Common myeloid progenitor, CD34-positive (primary cell): ENCODE measurements around the gene LZTFL1.

Source experiments
- CTCF ChIA-PET: fragments of 350-600 bp; sonication (Branson Sonifier 250); formaldehyde crosslinking; loops from one replicate; lab custom pipeline; 2021; ENCODE audit warnings: antibody characterized with exemption; lab: Charles Lee
- POLR2A ChIA-PET: fragments of 350-600 bp; sonication (Branson Sonifier 250); formaldehyde crosslinking; loops from one replicate; lab custom pipeline; 2021; ENCODE audit warnings: antibody characterized with exemption; lab: Charles Lee
- DNase-seq, 3 donors: peaks; one replicate each; pipeline versions ENCODE4 v3.0.0 to v3.0.0-alpha.2; 2013
- H3K27ac ChIP-seq, 2 experiments: 1 replicate in 1 of 2; 2 replicates in 1 of 2; pipeline ENCODE4 v1.7.0; 2013; ENCODE audit warnings: inconsistent platforms in 2 of 2, low read length in 2 of 2, mild to moderate bottlenecking in 2 of 2, low read depth in 1 of 2, moderate library complexity in 1 of 2; ENCODE audit not compliant: severe bottlenecking in 2 of 2, insufficient read depth in 1 of 2, poor library complexity in 1 of 2
- H3K27me3 ChIP-seq, 5 experiments: replicated peaks in 2 of 5; 1 replicate in 3 of 5; 2 replicates in 2 of 5; pipeline versions ENCODE4 v1.6.1 to v1.7.0; 2013; ENCODE audit warnings: low read length in 4 of 5, mild to moderate bottlenecking in 2 of 5, moderate library complexity in 2 of 5, inconsistent platforms in 1 of 5; ENCODE audit not compliant: insufficient read depth in 5 of 5, control insufficient read depth in 4 of 5
- H3K36me3 ChIP-seq, 4 experiments: 1 replicate in 2 of 4; 2 replicates in 2 of 4; pipeline versions ENCODE4 v1.6.1 to v1.7.0; 2013; ENCODE audit warnings: low read length in 3 of 4, control low read depth in 1 of 4, mild to moderate bottlenecking in 1 of 4; ENCODE audit not compliant: control insufficient read depth in 4 of 4, insufficient read depth in 4 of 4
- H3K4me1 ChIP-seq, 4 experiments: 1 replicate in 3 of 4; 2 replicates in 1 of 4; pipeline versions ENCODE4 v1.6.1 to v1.7.1; 2013; ENCODE audit warnings: low read length in 3 of 4, mild to moderate bottlenecking in 3 of 4, control low read depth in 1 of 4, inconsistent platforms in 1 of 4, moderate library complexity in 1 of 4; ENCODE audit not compliant: control insufficient read depth in 4 of 4, insufficient read depth in 4 of 4; ENCODE audit errors: control extremely low read depth in 1 of 4
- H3K4me3 ChIP-seq, 7 experiments: 1 replicate in 4 of 7; 2 replicates in 3 of 7; pipeline versions ENCODE4 v1.5.1 to v1.7.0; 2013; ENCODE audit warnings: mild to moderate bottlenecking in 7 of 7, low read length in 6 of 7, moderate library complexity in 6 of 7, inconsistent platforms in 2 of 7, low read depth in 2 of 7, control low read depth in 1 of 7; ENCODE audit not compliant: insufficient read depth in 4 of 7, control insufficient read depth in 1 of 7; ENCODE audit errors: extremely low read depth in 1 of 7
- H3K9me3 ChIP-seq, 5 experiments: 1 replicate in 4 of 5; 2 replicates in 1 of 5; pipeline versions ENCODE4 v1.6.1 to v1.7.1; 2013; ENCODE audit warnings: low read length in 4 of 5, mild to moderate bottlenecking in 2 of 5, inconsistent platforms in 1 of 5, low read depth in 1 of 5, moderate library complexity in 1 of 5; ENCODE audit not compliant: control insufficient read depth in 4 of 5, insufficient read depth in 2 of 5; ENCODE audit errors: control extremely low read depth in 1 of 5
- WGBS: methylation state at CpG from one replicate; pipeline ENCODE4 v1.1.5; 2013; ENCODE audit not compliant: insufficient coverage; 5-methylcytosine and 5-hydroxymethylcytosine counted together

The LZTFL1 gene

DNA sequence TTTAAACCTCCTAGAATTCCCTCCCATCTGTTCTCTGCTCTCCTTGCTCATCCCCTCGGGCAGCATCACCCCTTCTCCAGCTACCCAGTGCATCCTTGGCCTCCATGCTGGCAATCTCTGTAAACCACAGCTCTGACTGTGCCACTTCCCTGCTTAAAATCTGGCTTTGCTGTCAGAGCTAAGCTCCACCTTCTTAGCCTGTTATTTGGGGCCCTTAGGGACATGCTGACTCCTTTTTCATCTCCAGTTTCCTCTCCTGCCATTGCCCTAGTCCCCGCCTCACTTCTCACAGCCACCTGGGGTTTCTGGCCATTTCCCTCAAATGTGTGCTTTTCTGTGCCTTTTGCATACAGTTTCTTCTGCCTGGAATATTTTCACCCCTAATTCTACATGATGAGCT, 51.3 kb downstream of the LZTFL1 start:
- WGBS: 100% methylated on average over 2 of the region's 2 CpGs
- CTCF ChIA-PET: interaction anchor here (1.0 kb wide), 1 partner anchor 10 kb away, joined by 3 read pairs; no protein-coding TSS in a partner anchor
- DNase-seq: no peak
- POLR2A ChIA-PET: interaction anchor here (0.7 kb wide), 1 partner anchor 84 kb away, joined by 4 read pairs; no protein-coding TSS in a partner anchor
- no peaks in the 10 kb centered on the region for H3K36me3 ChIP-seq
- peaks cover 0 to 2% (median 1%) of the 10 kb centered on the region in 4 experiments for H3K4me1 ChIP-seq
- peaks cover 2 to 17% (median 16%) of the 10 kb centered on the region in 5 experiments for H3K27me3 ChIP-seq
- H3K27ac ChIP-seq: no peak overlapping the region
- no peak overlapping the region for H3K4me3 ChIP-seq
- peaks cover 0 to 4% (median 2%) of the 10 kb centered on the region in 5 experiments for H3K9me3 ChIP-seq

DNA sequence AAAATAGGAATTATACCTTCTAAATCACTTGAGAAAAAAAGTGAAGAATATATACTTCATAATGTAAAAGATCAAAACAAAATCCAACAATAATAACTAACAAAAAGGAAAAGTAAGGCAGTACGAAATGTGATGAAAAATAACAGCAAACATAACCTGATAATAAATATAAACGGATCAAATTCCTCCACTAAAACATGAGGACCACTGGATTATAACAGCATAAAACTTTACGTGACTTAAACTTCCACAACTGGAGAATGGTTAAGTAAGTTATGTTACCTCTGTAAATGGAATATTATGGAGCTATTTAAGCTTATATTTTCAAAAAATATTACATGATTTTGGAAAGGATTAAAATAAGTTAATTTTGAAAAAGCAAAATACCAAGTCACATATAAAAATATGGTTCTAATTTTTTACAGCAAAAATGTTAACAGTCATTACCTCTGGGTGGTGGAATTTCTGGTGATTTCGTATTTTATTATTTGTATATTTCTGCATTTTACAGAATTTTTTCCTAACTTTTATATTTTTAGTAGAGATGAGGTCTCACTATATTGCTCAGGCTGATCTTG, 52.6 kb downstream of the LZTFL1 start:
- no peak overlapping the region for H3K27ac ChIP-seq
- H3K27me3 ChIP-seq: peaks cover 0 to 11% (median 5%) of the 10 kb centered on the region in 5 experiments
- H3K4me1 ChIP-seq: no peaks in the 10 kb centered on the region
- no peaks in the 10 kb centered on the region for H3K36me3 ChIP-seq
- ChIA-PET POLR2A (no interaction called here), CTCF (no interaction called here)
- no CpG with 5 or more reads among the region's 4 CpGs for WGBS
- H3K4me3 ChIP-seq: no peak overlapping the region
- peaks cover 0 to 8% (median 3%) of the 10 kb centered on the region in 5 experiments for H3K9me3 ChIP-seq
- DNase-seq: no peak

DNA sequence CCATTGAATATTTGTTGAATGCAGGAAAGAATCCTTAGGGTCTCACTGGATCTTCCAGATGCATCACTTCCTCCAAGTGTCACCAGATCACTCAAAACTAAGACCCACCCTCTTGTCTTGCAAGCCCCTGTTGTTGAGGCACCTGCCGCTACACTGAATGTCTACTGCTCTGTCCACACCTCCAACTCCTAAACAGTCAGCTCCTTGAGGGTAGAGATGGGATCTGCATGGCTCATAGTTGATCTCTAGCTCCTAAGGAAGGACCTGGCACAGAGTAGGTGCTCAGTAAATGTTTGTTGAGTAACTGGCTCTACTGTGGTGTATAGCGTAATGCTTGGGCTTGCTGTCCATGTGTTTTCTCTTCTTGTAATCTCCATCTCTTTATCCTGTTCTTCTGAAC, 54.4 kb downstream of the LZTFL1 start:
- H3K27me3 ChIP-seq: peaks cover 0 to 7% (median 0%) of the 10 kb centered on the region in 5 experiments
- CTCF ChIA-PET: no interaction called here
- WGBS: 100% methylated on average over 1 of the region's 2 CpGs

DNA sequence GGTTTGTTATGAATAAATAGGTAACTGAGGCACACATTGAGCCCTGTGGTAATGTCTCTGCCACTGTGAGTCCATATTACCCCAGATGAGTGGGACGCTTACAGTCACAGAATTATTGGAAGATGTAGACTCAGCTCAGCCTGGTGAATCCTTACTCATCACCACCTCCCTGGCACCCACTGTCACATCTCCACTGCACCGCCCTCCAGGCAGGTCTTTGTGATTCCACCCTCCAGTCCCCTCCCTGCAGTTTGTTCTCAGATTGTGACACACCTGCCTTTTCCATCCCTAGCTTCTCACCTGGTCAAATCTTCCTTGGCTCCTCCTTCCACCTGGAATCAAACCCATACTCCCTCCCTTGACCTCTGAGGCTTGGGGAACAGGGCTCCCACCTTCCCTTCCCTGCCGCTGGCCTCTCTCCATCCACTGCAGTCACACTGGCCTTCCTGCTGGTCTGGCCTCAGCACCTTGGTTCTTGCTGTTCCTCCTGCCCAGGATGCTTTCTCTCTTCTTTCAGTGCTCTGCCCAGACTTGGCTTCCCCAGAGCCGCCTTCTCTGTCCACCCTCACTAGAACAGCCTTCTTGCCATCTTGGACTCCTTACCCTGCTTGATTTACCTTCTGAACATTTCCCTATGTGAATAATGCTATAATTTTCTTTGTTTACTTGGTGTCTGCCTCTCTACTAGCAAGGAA, 55.0 kb downstream of the LZTFL1 start:
- POLR2A ChIA-PET: no interaction called here
- CTCF ChIA-PET: interaction anchor here (0.8 kb wide), 1 partner anchor 25 kb away, joined by 3 read pairs; no protein-coding TSS in a partner anchor
- H3K27me3 ChIP-seq: peaks cover 0 to 7% (median 0%) of the 10 kb centered on the region in 5 experiments
- H3K36me3 ChIP-seq: no peaks in the 10 kb centered on the region
- H3K4me3 ChIP-seq: no peak overlapping the region
- no peak overlapping the region for H3K27ac ChIP-seq
- no peak for DNase-seq
- H3K9me3 ChIP-seq: peaks cover 0 to 8% (median 3%) of the 10 kb centered on the region in 5 experiments
- WGBS: 73% methylated on average over 4 of the region's 4 CpGs
- H3K4me1 ChIP-seq: no peaks in the 10 kb centered on the region

More for the DNA sequence above, 54.4 kb downstream of the LZTFL1 start:
- H3K4me1 ChIP-seq: no peaks in the 10 kb centered on the region
- H3K36me3 ChIP-seq: no peaks in the 10 kb centered on the region
- no peak for DNase-seq
- POLR2A ChIA-PET: no interaction called here
- peaks cover 0 to 8% (median 3%) of the 10 kb centered on the region in 5 experiments for H3K9me3 ChIP-seq
- H3K4me3 ChIP-seq: no peak overlapping the region
- no peak overlapping the region for H3K27ac ChIP-seq

DNA sequence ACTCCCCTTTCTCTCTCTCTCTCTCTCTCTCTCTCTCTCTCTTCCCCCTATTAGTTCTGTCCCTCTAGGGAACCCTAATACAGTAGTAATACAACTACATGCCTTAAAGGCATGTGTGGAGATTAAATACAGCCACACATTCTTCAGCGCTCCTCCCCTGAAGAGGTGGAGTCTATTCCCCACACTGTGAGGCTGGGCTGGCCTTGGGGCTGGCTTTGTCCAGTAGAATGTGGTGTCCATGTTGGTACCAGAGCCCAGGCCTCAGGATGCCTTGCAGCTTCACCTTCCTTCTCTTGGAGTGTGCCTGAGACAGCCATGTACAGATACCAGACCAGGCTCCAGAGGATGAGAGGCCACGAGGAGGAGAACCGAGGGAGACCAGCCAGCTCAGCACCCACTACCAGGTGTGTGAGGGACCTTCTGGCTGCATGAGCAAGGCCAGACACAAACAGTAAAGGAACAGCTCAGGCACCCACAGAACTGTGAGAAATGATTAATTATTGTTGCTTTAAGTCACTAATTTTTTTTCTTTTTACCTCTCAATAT, 56.2 kb downstream of the LZTFL1 start:
- no peaks in the 10 kb centered on the region for H3K36me3 ChIP-seq
- CTCF ChIA-PET: interaction anchor here (0.8 to 1.0 kb wide), 2 partner anchors 24 to 121 kb away, joined by 3 read pairs; no protein-coding TSS in a partner anchor
- POLR2A ChIA-PET: no interaction called here
- no peak overlapping the region for H3K4me3 ChIP-seq
- H3K27me3 ChIP-seq: peaks cover 0 to 7% (median 0%) of the 10 kb centered on the region in 5 experiments
- H3K27ac ChIP-seq: no peak overlapping the region
- H3K9me3 ChIP-seq: peaks cover 0 to 8% (median 3%) of the 10 kb centered on the region in 5 experiments
- WGBS: 80% methylated on average over 2 of the region's 3 CpGs
- no peak for DNase-seq
- no peaks in the 10 kb centered on the region for H3K4me1 ChIP-seq

DNA sequence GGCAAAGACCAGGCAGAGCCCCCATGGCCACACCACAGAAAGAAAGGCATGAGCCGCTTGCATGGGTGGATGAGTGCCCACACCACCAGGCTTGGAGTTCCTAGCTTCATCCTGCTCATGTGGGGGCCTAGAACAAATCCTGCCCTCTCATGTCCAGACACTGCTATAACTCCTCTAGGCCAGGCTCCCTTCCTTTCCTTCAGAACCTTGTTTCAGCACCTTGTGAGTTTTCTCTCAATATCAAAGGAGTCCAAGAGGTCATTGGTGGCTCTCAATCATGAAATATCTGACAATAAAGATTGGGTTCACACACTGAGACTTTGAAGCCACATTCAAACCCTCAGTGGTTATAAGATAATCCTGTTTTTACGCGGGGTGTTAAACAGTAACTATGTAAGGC, 58.3 kb downstream of the LZTFL1 start:
- H3K36me3 ChIP-seq: no peaks in the 10 kb centered on the region
- no peak overlapping the region for H3K4me3 ChIP-seq
- ChIA-PET POLR2A (no interaction called here), CTCF (no interaction called here)
- peaks cover 0 to 4% (median 1%) of the 10 kb centered on the region in 5 experiments for H3K9me3 ChIP-seq
- H3K27me3 ChIP-seq: peaks cover 0 to 7% (median 0%) of the 10 kb centered on the region in 5 experiments
- 96% methylated on average over 3 of the region's 3 CpGs for WGBS
- H3K4me1 ChIP-seq: no peaks in the 10 kb centered on the region
- no peak for DNase-seq
- no peak overlapping the region for H3K27ac ChIP-seq
